Measurements from ENCODE around the gene EXD3. TPM values are rescaled to one million over a fixed set of nuclear protein-coding genes. Genes with fewer than 3 reads are reported as not detected.

EXD3 gene
- total and polyA plus RNA-seq, 2 of the 13 experiments (the other 11 are each of a cell fraction or from before 2014, with no cell fraction given), result 2.7 to 4.8 TPM

DNA sequence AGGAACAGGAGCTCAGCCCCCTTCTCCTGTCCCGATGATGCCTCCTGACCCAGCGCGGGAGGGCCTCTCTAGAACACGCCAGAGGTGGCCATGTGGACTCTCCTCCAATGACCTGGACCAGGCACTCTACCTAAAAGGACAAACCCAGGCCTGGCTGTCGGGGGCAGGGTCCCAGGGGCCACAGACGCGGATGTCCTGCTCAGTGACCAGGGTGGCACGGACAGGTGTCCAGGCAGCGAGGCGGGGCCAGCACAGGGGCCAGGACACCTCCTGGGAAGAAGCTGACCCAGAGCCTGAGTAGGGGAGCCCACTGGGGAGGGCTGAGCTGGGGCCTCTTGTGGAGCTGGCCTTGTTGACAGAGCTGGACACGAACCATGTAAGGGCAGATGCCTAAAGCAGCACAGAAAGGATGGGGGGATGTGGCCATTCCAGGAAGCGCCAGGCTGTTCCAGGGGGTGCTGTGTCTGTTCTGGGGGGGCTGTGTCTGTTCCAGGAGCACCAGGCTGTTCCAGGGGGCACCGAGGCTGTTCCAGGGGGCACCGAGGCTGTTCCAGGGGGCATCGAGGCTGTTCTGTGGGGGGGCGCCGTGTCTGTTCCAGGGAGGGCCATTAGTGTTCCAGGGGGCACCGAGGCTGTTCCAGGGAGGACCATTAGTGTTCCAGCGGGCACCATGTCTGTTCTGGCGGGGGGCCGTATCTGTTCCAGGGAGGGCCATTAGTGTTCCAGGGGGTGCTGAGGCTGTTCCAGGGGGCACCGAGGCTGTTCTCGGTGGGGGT is 30.5 kb downstream of the EXD3 start (continued):
- TF ChIP-seq, protein P1, sequence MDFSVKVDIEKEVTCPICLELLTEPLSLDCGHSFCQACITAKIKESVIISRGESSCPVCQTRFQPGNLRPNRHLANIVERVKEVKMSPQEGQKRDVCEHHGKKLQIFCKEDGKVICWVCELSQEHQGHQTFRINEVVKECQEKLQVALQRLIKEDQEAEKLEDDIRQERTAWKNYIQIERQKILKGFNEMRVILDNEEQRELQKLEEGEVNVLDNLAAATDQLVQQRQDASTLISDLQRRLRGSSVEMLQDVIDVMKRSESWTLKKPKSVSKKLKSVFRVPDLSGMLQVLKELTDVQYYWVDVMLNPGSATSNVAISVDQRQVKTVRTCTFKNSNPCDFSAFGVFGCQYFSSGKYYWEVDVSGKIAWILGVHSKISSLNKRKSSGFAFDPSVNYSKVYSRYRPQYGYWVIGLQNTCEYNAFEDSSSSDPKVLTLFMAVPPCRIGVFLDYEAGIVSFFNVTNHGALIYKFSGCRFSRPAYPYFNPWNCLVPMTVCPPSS (IDR thresholded peaks at IDR 0.05), result no peak
- TF ChIP-seq, protein P2, sequence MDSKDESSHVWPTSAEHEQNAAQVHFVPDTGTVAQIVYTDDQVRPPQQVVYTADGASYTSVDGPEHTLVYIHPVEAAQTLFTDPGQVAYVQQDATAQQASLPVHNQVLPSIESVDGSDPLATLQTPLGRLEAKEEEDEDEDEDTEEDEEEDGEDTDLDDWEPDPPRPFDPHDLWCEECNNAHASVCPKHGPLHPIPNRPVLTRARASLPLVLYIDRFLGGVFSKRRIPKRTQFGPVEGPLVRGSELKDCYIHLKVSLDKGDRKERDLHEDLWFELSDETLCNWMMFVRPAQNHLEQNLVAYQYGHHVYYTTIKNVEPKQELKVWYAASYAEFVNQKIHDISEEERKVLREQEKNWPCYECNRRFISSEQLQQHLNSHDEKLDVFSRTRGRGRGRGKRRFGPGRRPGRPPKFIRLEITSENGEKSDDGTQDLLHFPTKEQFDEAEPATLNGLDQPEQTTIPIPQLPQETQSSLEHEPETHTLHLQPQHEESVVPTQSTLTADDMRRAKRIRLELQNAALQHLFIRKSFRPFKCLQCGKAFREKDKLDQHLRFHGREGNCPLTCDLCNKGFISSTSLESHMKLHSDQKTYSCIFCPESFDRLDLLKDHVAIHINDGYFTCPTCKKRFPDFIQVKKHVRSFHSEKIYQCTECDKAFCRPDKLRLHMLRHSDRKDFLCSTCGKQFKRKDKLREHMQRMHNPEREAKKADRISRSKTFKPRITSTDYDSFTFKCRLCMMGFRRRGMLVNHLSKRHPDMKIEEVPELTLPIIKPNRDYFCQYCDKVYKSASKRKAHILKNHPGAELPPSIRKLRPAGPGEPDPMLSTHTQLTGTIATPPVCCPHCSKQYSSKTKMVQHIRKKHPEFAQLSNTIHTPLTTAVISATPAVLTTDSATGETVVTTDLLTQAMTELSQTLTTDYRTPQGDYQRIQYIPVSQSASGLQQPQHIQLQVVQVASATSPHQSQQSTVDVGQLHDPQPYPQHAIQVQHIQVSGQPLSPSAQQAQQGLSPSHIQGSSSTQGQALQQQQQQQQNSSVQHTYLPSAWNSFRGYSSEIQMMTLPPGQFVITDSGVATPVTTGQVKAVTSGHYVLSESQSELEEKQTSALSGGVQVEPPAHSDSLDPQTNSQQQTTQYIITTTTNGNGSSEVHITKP (CRISPR knock-in tag; IDR thresholded peaks at IDR 0.05; ENCODE audit: low read depth), result no peak
- TF ChIP-seq EEA1 (CRISPR knock-in tag; IDR thresholded peaks at IDR 0.05; ENCODE audit: borderline replicate concordance) (no peak), KMT2A (CRISPR knock-in tag; IDR thresholded peaks at IDR 0.05) (no peak), CREB3 (CRISPR knock-in tag; IDR thresholded peaks at IDR 0.05) (no peak)

DNA sequence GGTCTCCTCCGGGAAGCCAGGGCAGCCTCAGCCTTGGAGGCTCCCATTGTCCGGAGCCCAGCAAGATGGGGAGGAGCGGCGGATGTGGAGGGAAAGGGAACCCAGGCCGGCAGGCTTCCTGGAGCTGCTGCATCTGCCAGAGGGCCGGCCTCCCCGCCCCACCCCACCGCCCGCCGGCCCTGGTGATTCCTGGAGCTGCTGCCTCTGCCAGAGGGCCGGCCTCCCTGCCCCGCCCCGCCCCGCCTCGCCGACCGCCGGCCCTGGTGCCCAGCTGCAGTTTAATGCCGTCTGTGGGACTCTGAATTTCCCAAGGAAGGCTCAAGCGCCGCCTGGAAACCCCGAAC is 31.6 kb downstream of the EXD3 start:
- no peak overlapping the region for H3K4me2 ChIP-seq (ENCODE audit: low read depth, low read length)
- no peak for DNase-seq (ENCODE audit: low spot score)
- no peaks in the 10 kb centered on the region for H3K9me3 ChIP-seq (ENCODE audit: low read length)
- H3K36me3 ChIP-seq (replicated peaks in 1 of 2; ENCODE audit: control insufficient read depth in 1 of 2, insufficient read depth in 2 of 2, low read length in 2 of 2), result no peaks in the 10 kb centered on the region
- intact Hi-C loops (cut with micrococcal nuclease; ENCODE audit: unreplicated experiment), result no loop called here
- no peaks in the 10 kb centered on the region for H3K79me2 ChIP-seq (ENCODE audit: insufficient read depth, low read length)
- no peak overlapping the region for H2AFZ ChIP-seq (ENCODE audit: low read length)
- WGBS (ENCODE audit: low lambda C conversion rate), result 100% methylated on average over 3 of the region's 22 CpGs
- no peaks in the 10 kb centered on the region for H3K27me3 ChIP-seq (ENCODE audit: control insufficient read depth in 1 of 2, insufficient read depth in 2 of 2, low read length in 2 of 2)
- no peak for ATAC-seq
- no peaks in the 10 kb centered on the region for H4K20me1 ChIP-seq (ENCODE audit: insufficient read depth, low read length)
- no peak for FAIRE-seq
- H3K4me1 ChIP-seq (ENCODE audit: insufficient read depth, low read length), result peaks cover 30% of the 10 kb centered on the region
- ChIA-PET CTCF (ENCODE audit: low intra/inter-chr PET ratio, low total read pairs) (no interaction called here), POLR2A (no interaction called here)
- H3K27ac ChIP-seq (ENCODE audit: extremely low read length, insufficient read depth, low read length), result no peak overlapping the region
- H3K9ac ChIP-seq (ENCODE audit: insufficient read depth, low read depth, low read length), result no peak overlapping the region
- H3K4me3 ChIP-seq (replicated peaks in 1 of 3; ENCODE audit: insufficient read depth in 1 of 3, low read depth in 2 of 3, low read length in 3 of 3), result no peak overlapping the region
- BruUV-seq (replicated peaks), result no TSS peak
- in situ Hi-C loops (cut with HindIII; ENCODE audit: extremely low pct_ligation_motif_present, low pct_unique_long_range_greater_than_20kb), result no loop called here
- TF ChIP-seq SAP130 (CRISPR knock-in tag; IDR thresholded peaks at IDR 0.05; ENCODE audit: low read depth) (no peak), HBP1 (CRISPR knock-in tag; IDR thresholded peaks at IDR 0.05; ENCODE audit: low read depth) (no peak), STAG1 (CRISPR knock-in tag; IDR thresholded peaks at IDR 0.05) (no peak), THYN1 (CRISPR knock-in tag; IDR thresholded peaks at IDR 0.05; ENCODE audit: borderline replicate concordance, low read depth) (no peak)
- TF ChIP-seq, protein P3, sequence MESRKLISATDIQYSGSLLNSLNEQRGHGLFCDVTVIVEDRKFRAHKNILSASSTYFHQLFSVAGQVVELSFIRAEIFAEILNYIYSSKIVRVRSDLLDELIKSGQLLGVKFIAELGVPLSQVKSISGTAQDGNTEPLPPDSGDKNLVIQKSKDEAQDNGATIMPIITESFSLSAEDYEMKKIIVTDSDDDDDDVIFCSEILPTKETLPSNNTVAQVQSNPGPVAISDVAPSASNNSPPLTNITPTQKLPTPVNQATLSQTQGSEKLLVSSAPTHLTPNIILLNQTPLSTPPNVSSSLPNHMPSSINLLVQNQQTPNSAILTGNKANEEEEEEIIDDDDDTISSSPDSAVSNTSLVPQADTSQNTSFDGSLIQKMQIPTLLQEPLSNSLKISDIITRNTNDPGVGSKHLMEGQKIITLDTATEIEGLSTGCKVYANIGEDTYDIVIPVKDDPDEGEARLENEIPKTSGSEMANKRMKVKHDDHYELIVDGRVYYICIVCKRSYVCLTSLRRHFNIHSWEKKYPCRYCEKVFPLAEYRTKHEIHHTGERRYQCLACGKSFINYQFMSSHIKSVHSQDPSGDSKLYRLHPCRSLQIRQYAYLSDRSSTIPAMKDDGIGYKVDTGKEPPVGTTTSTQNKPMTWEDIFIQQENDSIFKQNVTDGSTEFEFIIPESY (CRISPR knock-in tag; IDR thresholded peaks at IDR 0.05), result no peak
